ENCODE measurements around the gene SARS1.
"Not testable (repeated sequence)": the region's sequence is repeated elsewhere in the genome, so short reads cannot be mapped to it uniquely, and the experiment has no call there.

The SARS1 gene

GRCh38 chr1:109193653-109194590 is 19.8 kb upstream of the SARS1 start:
- no peak for DNase-seq (ENCODE audit: low read depth in 2 of 2)

- no peak for DNase-seq (ENCODE audit: low read depth in 2 of 2)
Observed at GRCh38 chr1:109197158-109198042, 16.3 kb upstream of the SARS1 start.

- no peak for DNase-seq (ENCODE audit: low read depth in 2 of 2)
Observed at GRCh38 chr1:109198043-109198695, 15.5 kb upstream of the SARS1 start.

- DNase-seq (ENCODE audit: low read depth in 2 of 2): no peak
Observed at GRCh38 chr1:109198745-109199144, 15.0 kb upstream of the SARS1 start.

GRCh38 chr1:109199710-109200109 is 14.0 kb upstream of the SARS1 start:
- DNase-seq (ENCODE audit: low read depth in 2 of 2): no peak

GRCh38 chr1:109201123-109201703 is 12.5 kb upstream of the SARS1 start:
- DNase-seq (ENCODE audit: low read depth in 2 of 2): peak in 1 of 2 donors; percentile 50

- DNase-seq (ENCODE audit: low read depth in 2 of 2): no peak
Observed at GRCh38 chr1:109204484-109204883, 9.2 kb upstream of the SARS1 start.

- DNase-seq (ENCODE audit: low read depth in 2 of 2): no peak
Observed at GRCh38 chr1:109206339-109206738, 7.4 kb upstream of the SARS1 start.

- no peak for DNase-seq (ENCODE audit: low read depth in 2 of 2)
Observed at GRCh38 chr1:109207467-109208103, 6.1 kb upstream of the SARS1 start.

- DNase-seq (ENCODE audit: low read depth in 2 of 2): no peak
Observed at GRCh38 chr1:109208394-109208793, 5.3 kb upstream of the SARS1 start.

GRCh38 chr1:109208836-109209463 is 4.8 kb upstream of the SARS1 start:
- no peak for DNase-seq (ENCODE audit: low read depth in 2 of 2)

GRCh38 chr1:109210058-109210457 is 3.7 kb upstream of the SARS1 start:
- no peak for DNase-seq (ENCODE audit: low read depth in 2 of 2)

- DNase-seq (ENCODE audit: low read depth in 2 of 2): no peak
Observed at GRCh38 chr1:109213345-109213823, 334 bp upstream of the SARS1 start.

- peak in 1 of 2 donors; percentile 19 for DNase-seq (ENCODE audit: low read depth in 2 of 2)
Observed at GRCh38 chr1:109214695-109215623, 1.2 kb downstream of the SARS1 start.

- no peak for DNase-seq (ENCODE audit: low read depth in 2 of 2)
Observed at GRCh38 chr1:109216662-109217061, 2.9 kb downstream of the SARS1 start.

GRCh38 chr1:109218516-109218915 is 4.8 kb downstream of the SARS1 start:
- no peak for DNase-seq (ENCODE audit: low read depth in 2 of 2)

GRCh38 chr1:109221201-109221600 is 7.5 kb downstream of the SARS1 start:
- DNase-seq (ENCODE audit: low read depth in 2 of 2): not testable (repeated sequence)

GRCh38 chr1:109225308-109225707 is 11.6 kb downstream of the SARS1 start:
- DNase-seq (ENCODE audit: low read depth in 2 of 2): no peak

GRCh38 chr1:109225711-109226445 is 12.2 kb downstream of the SARS1 start:
- DNase-seq (ENCODE audit: low read depth in 2 of 2): no peak

All from stimulated activated CD8-positive, alpha-beta memory T cell treated with anti-CD3 and anti-CD28 coated beads, Interleukin-15, amount 100 ng/mL, for 4 hours (primary cell).